ENCODE results near the gene PAX1. TPM values are rescaled to one million over a fixed set of nuclear protein-coding genes. Genes with fewer than 3 reads are reported as not detected.
A peak's percentile ranks its signal among the peaks of the same experiment; 100 is the strongest.

The PAX1 gene
- total RNA-seq, 1 experiment from 2014 or later: not detected

GRCh38 chr20:21713901-21714296 lies 8.4 kb downstream of the PAX1 start:
- Histone ChIP-seq H3K9me2 (replicated peaks; ENCODE audit: insufficient read depth, low read length) (no peaks in the 10 kb centered on the region), H2AFZ (ENCODE audit: low read length) (no peak overlapping the region), H4K20me1 (ENCODE audit: insufficient read depth, low read depth, low read length) (no peaks in the 10 kb centered on the region), H3K4me1 (ENCODE audit: low read length) (no peaks in the 10 kb centered on the region), H3K4me2 (ENCODE audit: low read depth, low read length, poor library complexity, severe bottlenecking) (no peak overlapping the region), H3K79me2 (ENCODE audit: low read length) (no peaks in the 10 kb centered on the region), H3K4me3 (ENCODE audit: low read length) (no peak overlapping the region), H3K36me3 (ENCODE audit: insufficient read depth, low read length) (no peaks in the 10 kb centered on the region), H3K27ac (ENCODE audit: low read length) (no peak overlapping the region), H3K9me3 (ENCODE audit: low read length) (no peaks in the 10 kb centered on the region), H3K9ac (ENCODE audit: low read length) (no peak overlapping the region), H3K27me3 (ENCODE audit: low read length) (no peaks in the 10 kb centered on the region)
- DNase-seq: no peak

DNA sequence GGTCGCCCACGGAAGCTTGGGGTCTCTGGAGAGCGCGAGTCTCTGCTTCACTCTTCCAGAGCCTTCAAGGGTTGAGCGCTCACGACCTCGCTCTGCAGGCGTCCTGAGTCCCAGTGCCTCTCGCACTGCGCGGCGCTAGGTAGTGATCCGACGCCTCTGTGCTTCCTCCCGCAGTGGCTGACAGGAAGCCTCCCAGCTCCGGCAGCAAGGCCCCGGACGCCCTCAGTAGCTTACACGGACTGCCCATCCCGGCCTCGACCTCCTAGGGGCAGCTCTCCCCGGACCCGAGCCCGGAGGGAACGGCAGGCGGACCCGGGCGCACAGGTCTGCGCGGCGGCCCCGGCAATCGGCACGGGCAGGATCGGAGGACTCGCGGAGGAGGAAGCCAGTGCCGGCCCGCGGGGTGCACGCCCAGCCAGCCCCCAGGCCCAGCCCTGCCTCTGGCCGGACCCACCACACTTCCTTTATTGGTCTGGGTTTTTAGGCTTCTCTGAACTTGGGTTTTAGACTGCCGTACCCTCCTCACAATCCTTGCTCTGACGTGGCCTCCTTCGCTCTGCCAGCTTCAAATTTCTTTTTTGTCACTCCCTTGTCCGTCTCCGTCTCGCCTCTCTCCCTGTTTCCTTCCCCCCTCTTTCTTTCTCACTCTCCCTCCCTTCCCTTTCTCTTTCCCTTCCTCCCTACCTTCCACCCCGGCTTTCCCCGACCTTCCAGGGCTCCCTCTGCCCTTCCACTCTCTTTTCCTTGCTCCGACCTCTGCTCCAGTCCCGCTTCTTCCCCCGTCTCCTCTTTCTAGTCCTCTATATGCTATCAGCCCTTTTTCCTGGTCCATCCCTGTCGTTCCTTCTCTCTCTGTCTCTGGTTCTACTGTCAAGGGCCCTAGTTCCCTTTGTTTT lies 9.1 kb downstream of the PAX1 start:
- DNase-seq: no peak
- H3K36me3 ChIP-seq (ENCODE audit: insufficient read depth, low read length): no peaks in the 10 kb centered on the region
- no peak overlapping the region for H3K4me3 ChIP-seq (ENCODE audit: low read length)
- no peaks in the 10 kb centered on the region for H4K20me1 ChIP-seq (ENCODE audit: insufficient read depth, low read depth, low read length)
- H2AFZ ChIP-seq (ENCODE audit: low read length): no peak overlapping the region
- H3K79me2 ChIP-seq (ENCODE audit: low read length): no peaks in the 10 kb centered on the region
- no peak overlapping the region for H3K27ac ChIP-seq (ENCODE audit: low read length)
- H3K9ac ChIP-seq (ENCODE audit: low read length): no peak overlapping the region
- H3K9me3 ChIP-seq (ENCODE audit: low read length): no peaks in the 10 kb centered on the region
- no peaks in the 10 kb centered on the region for H3K4me1 ChIP-seq (ENCODE audit: low read length)
- no peak overlapping the region for H3K4me2 ChIP-seq (ENCODE audit: low read depth, low read length, poor library complexity, severe bottlenecking)
- no peaks in the 10 kb centered on the region for H3K27me3 ChIP-seq (ENCODE audit: low read length)
- H3K9me2 ChIP-seq (replicated peaks; ENCODE audit: insufficient read depth, low read length): no peaks in the 10 kb centered on the region

- Histone ChIP-seq H3K4me1 (ENCODE audit: low read length) (no peaks in the 10 kb centered on the region), H3K4me3 (ENCODE audit: low read length) (no peak overlapping the region), H2AFZ (ENCODE audit: low read length) (no peak overlapping the region), H4K20me1 (ENCODE audit: insufficient read depth, low read depth, low read length) (no peaks in the 10 kb centered on the region), H3K9me2 (replicated peaks; ENCODE audit: insufficient read depth, low read length) (no peaks in the 10 kb centered on the region), H3K4me2 (ENCODE audit: low read depth, low read length, poor library complexity, severe bottlenecking) (no peak overlapping the region), H3K79me2 (ENCODE audit: low read length) (no peaks in the 10 kb centered on the region), H3K36me3 (ENCODE audit: insufficient read depth, low read length) (no peaks in the 10 kb centered on the region), H3K27me3 (ENCODE audit: low read length) (no peaks in the 10 kb centered on the region), H3K9me3 (ENCODE audit: low read length) (no peaks in the 10 kb centered on the region), H3K27ac (ENCODE audit: low read length) (no peak overlapping the region), H3K9ac (ENCODE audit: low read length) (no peak overlapping the region)
- no peak for DNase-seq
These were observed 9.9 kb downstream of the PAX1 start for GRCh38 chr20:21715193-21715881.

- no peaks in the 10 kb centered on the region for H4K20me1 ChIP-seq (ENCODE audit: insufficient read depth, low read depth, low read length)
- no peak overlapping the region for H3K4me2 ChIP-seq (ENCODE audit: low read depth, low read length, poor library complexity, severe bottlenecking)
- no peak overlapping the region for H3K27ac ChIP-seq (ENCODE audit: low read length)
- H3K27me3 ChIP-seq (ENCODE audit: low read length): no peaks in the 10 kb centered on the region
- H3K9me2 ChIP-seq (replicated peaks; ENCODE audit: insufficient read depth, low read length): no peaks in the 10 kb centered on the region
- H3K4me3 ChIP-seq (ENCODE audit: low read length): no peak overlapping the region
- H3K79me2 ChIP-seq (ENCODE audit: low read length): no peaks in the 10 kb centered on the region
- H3K9me3 ChIP-seq (ENCODE audit: low read length): no peaks in the 10 kb centered on the region
- no peak overlapping the region for H2AFZ ChIP-seq (ENCODE audit: low read length)
- no peaks in the 10 kb centered on the region for H3K4me1 ChIP-seq (ENCODE audit: low read length)
- DNase-seq: peak; percentile 88
- H3K36me3 ChIP-seq (ENCODE audit: insufficient read depth, low read length): no peaks in the 10 kb centered on the region
- no peak overlapping the region for H3K9ac ChIP-seq (ENCODE audit: low read length)
These were observed 14.2 kb downstream of the PAX1 start for GRCh38 chr20:21719592-21720214.

GRCh38 chr20:21725892-21726291 lies 20.4 kb downstream of the PAX1 start:
- no peak overlapping the region for H3K9ac ChIP-seq (ENCODE audit: low read length)
- H4K20me1 ChIP-seq (ENCODE audit: insufficient read depth, low read depth, low read length): no peaks in the 10 kb centered on the region
- DNase-seq: no peak
- no peak overlapping the region for H3K4me2 ChIP-seq (ENCODE audit: low read depth, low read length, poor library complexity, severe bottlenecking)
- H3K36me3 ChIP-seq (ENCODE audit: insufficient read depth, low read length): no peaks in the 10 kb centered on the region
- no peaks in the 10 kb centered on the region for H3K9me2 ChIP-seq (replicated peaks; ENCODE audit: insufficient read depth, low read length)
- no peaks in the 10 kb centered on the region for H3K27me3 ChIP-seq (ENCODE audit: low read length)
- H3K27ac ChIP-seq (ENCODE audit: low read length): no peak overlapping the region
- no peaks in the 10 kb centered on the region for H3K79me2 ChIP-seq (ENCODE audit: low read length)
- H3K9me3 ChIP-seq (ENCODE audit: low read length): no peaks in the 10 kb centered on the region
- H3K4me3 ChIP-seq (ENCODE audit: low read length): no peak overlapping the region
- no peak overlapping the region for H2AFZ ChIP-seq (ENCODE audit: low read length)
- H3K4me1 ChIP-seq (ENCODE audit: low read length): no peaks in the 10 kb centered on the region

DNA sequence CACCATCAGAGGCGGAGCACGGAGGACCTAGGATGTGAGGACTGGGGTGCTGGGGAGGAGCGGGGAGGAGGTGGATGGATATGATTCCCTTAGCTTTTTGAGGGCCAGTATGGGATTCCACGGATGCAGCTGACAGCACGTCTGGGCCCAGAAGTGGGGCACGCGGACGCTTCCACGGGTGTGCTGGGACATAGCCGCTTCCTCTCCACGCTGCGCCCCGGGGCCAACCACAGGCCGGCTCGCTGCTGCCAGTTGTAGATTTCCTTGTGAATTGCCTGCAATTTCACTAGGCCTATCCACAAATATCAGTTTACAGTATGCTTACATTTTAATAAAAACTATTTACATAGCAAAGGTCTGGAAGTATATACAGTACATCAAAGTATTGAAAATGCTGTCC lies 23.9 kb downstream of the PAX1 start:
- no peak for DNase-seq
- Histone ChIP-seq H3K4me1 (ENCODE audit: low read length) (no peaks in the 10 kb centered on the region), H3K27me3 (ENCODE audit: low read length) (no peaks in the 10 kb centered on the region), H3K36me3 (ENCODE audit: insufficient read depth, low read length) (no peaks in the 10 kb centered on the region), H3K4me3 (ENCODE audit: low read length) (no peak overlapping the region), H3K9ac (ENCODE audit: low read length) (no peak overlapping the region), H4K20me1 (ENCODE audit: insufficient read depth, low read depth, low read length) (no peaks in the 10 kb centered on the region), H3K79me2 (ENCODE audit: low read length) (no peaks in the 10 kb centered on the region), H3K9me3 (ENCODE audit: low read length) (no peaks in the 10 kb centered on the region), H2AFZ (ENCODE audit: low read length) (no peak overlapping the region), H3K9me2 (replicated peaks; ENCODE audit: insufficient read depth, low read length) (no peaks in the 10 kb centered on the region), H3K4me2 (ENCODE audit: low read depth, low read length, poor library complexity, severe bottlenecking) (no peak overlapping the region), H3K27ac (ENCODE audit: low read length) (no peak overlapping the region)

GRCh38 chr20:21739161-21739560 lies 33.7 kb downstream of the PAX1 start:
- Histone ChIP-seq H3K9me2 (replicated peaks; ENCODE audit: insufficient read depth, low read length) (no peaks in the 10 kb centered on the region), H3K4me1 (ENCODE audit: low read length) (no peaks in the 10 kb centered on the region), H3K27me3 (ENCODE audit: low read length) (no peaks in the 10 kb centered on the region), H3K36me3 (ENCODE audit: insufficient read depth, low read length) (no peaks in the 10 kb centered on the region), H2AFZ (ENCODE audit: low read length) (no peak overlapping the region), H3K9ac (ENCODE audit: low read length) (no peak overlapping the region), H4K20me1 (ENCODE audit: insufficient read depth, low read depth, low read length) (no peaks in the 10 kb centered on the region), H3K9me3 (ENCODE audit: low read length) (no peaks in the 10 kb centered on the region), H3K4me3 (ENCODE audit: low read length) (no peak overlapping the region), H3K4me2 (ENCODE audit: low read depth, low read length, poor library complexity, severe bottlenecking) (no peak overlapping the region), H3K27ac (ENCODE audit: low read length) (no peak overlapping the region), H3K79me2 (ENCODE audit: low read length) (no peaks in the 10 kb centered on the region)
- DNase-seq: no peak

DNA sequence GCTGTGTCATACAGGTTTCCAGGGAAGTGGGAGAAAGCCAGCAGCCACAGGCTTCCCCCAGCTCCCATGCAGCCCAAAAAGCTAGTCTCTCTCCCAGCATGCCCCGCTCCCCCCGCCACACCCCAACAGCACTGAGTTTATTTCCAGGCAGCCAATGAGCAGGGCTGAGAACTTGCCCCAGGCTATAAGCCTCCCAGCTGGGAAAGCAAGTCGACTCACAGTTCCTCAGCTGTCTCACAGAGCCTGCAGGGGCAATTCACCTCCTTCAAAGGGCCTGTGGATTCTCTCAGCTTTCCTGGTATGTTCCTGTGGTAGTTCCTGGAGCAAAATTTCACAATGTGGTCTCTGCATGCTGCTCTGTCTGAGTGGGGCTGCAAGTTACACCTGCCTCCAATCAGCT lies 34.2 kb downstream of the PAX1 start:
- Histone ChIP-seq H3K27me3 (ENCODE audit: low read length) (no peaks in the 10 kb centered on the region), H3K79me2 (ENCODE audit: low read length) (no peaks in the 10 kb centered on the region), H3K4me3 (ENCODE audit: low read length) (no peak overlapping the region), H3K9me3 (ENCODE audit: low read length) (no peaks in the 10 kb centered on the region), H4K20me1 (ENCODE audit: insufficient read depth, low read depth, low read length) (no peaks in the 10 kb centered on the region), H3K27ac (ENCODE audit: low read length) (no peak overlapping the region), H3K9me2 (replicated peaks; ENCODE audit: insufficient read depth, low read length) (no peaks in the 10 kb centered on the region), H3K4me1 (ENCODE audit: low read length) (no peaks in the 10 kb centered on the region), H3K4me2 (ENCODE audit: low read depth, low read length, poor library complexity, severe bottlenecking) (no peak overlapping the region), H3K36me3 (ENCODE audit: insufficient read depth, low read length) (no peaks in the 10 kb centered on the region), H2AFZ (ENCODE audit: low read length) (no peak overlapping the region), H3K9ac (ENCODE audit: low read length) (no peak overlapping the region)
- peak; percentile 44 for DNase-seq
